Fibroblast of pulmonary artery (primary cell): ENCODE measurements around the gene TNFAIP3.

Source experiments
- DNase-seq: peaks from one replicate; pipeline ENCODE4 v3.0.0-alpha.2; 2010; ENCODE audit warnings: low read depth
- H3K4me3 ChIP-seq: replicated peaks from 2 replicates; pipeline ENCODE4 v1.5.1; 2011; ENCODE audit warnings: low read depth, mild to moderate bottlenecking, control low read depth, low read length, moderate library complexity
- TF ChIP-seq, protein P1 (sequence below): IDR thresholded peaks from 2 replicates; pipeline ENCODE4 v1.5.1; 2011; ENCODE audit warnings: mild to moderate bottlenecking, control low read depth, low read length, inconsistent platforms; ENCODE audit errors: missing control alignments

The TNFAIP3 gene

DNA sequence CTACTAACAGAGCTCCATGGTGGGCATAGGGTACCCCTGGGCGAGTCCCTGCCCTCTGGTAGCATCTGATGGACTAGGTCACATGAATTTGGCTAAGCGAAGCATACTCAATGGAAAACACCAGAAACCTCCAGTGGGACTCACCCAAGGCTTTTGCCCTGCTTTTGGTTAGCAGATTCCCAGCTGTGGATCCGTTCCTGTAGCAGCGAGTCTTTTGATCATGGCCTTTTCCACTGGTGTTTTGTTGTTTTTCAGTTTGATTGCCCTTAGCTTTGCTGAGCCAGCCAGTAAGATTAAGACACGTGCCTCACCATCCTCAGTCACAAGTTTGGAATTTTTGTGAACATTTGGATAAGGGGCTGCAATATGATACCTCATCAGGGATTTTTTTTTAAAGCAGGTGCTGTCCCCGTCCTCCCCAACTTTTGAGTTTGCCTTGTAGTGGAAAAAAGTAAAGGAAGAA is 8.0 kb downstream of the TNFAIP3 start:
- DNase-seq = no peak
- no peak overlapping the region for H3K4me3 ChIP-seq
- TF ChIP-seq, protein P1, sequence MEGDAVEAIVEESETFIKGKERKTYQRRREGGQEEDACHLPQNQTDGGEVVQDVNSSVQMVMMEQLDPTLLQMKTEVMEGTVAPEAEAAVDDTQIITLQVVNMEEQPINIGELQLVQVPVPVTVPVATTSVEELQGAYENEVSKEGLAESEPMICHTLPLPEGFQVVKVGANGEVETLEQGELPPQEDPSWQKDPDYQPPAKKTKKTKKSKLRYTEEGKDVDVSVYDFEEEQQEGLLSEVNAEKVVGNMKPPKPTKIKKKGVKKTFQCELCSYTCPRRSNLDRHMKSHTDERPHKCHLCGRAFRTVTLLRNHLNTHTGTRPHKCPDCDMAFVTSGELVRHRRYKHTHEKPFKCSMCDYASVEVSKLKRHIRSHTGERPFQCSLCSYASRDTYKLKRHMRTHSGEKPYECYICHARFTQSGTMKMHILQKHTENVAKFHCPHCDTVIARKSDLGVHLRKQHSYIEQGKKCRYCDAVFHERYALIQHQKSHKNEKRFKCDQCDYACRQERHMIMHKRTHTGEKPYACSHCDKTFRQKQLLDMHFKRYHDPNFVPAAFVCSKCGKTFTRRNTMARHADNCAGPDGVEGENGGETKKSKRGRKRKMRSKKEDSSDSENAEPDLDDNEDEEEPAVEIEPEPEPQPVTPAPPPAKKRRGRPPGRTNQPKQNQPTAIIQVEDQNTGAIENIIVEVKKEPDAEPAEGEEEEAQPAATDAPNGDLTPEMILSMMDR = no peak

DNA sequence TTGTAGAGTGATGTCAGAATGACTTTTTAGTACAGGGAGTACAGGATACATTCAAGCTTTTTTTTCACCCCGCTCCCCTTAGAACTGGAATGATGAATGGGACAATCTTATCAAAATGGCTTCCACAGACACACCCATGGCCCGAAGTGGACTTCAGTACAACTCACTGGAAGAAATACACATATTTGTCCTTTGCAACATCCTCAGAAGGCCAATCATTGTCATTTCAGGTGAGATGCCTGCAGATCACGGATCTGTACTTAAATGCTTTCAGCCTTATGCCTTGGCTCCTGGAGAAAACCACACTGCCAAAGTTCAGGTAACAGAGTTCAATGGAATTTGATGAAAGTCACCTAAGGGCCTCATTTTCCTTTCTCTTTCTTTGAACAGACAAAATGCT is 8.5 kb downstream of the TNFAIP3 start:
- no peak for DNase-seq
- H3K4me3 ChIP-seq = no peak overlapping the region
- TF ChIP-seq, protein P1 = no peak

DNA sequence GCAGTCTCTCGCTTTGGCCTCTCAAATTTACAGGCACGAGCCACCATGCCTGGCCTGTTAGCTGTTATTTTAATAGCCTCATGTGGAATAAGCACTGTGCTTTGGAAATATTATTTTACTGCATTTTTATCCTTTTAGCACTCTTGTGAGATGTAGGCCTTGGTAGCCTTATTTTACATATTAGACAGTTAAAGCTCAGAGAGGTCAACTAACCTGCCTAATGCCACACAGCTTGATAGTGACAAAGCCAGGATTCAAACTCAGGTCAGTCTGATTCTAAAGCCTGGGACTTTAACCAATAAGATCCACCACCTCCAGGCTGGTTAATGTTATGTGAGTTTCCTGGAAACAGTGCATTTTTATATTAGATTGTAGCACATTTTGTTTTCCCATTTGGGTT is 9.5 kb downstream of the TNFAIP3 start:
- DNase-seq = no peak
- TF ChIP-seq, protein P1 = no peak
- H3K4me3 ChIP-seq = no peak overlapping the region

DNA sequence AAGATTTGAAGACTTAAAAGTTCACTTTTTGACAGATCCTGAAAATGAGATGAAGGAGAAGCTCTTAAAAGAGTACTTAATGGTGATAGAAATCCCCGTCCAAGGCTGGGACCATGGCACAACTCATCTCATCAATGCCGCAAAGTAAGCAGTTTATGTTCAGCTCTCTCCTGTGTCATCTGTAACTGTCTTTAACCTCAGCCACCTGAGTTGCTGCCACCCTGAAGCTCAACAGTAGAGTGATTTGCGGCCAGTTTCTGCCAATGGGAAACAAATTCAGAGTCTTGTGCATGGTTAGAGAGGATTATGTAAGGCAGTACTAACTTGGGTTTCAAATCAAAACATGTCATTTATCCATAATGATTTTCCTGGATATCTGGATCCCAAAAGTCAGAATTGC is 10.1 kb downstream of the TNFAIP3 start:
- TF ChIP-seq, protein P1 = no peak
- H3K4me3 ChIP-seq = no peak overlapping the region
- DNase-seq = no peak

DNA sequence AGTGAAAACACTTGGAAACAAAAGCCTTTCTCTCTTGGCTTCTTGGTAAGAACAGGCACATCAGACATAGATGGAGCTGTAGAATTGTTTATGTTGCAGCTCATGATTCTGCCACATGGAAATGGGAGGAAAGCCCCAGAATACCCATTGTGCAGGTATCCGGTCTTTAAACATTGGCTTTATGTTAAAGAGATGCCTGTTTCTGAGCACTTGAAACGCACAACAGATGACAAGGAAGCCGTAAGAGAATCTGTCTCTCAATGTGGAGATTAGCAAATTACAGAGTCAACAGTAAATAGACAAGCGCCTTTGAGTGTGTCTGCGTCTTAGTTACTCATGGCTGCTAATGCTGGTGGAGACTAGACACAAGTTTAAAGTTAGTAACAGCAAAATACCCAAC is 10.5 kb downstream of the TNFAIP3 start:
- DNase-seq = no peak
- no peak overlapping the region for H3K4me3 ChIP-seq
- TF ChIP-seq, protein P1 = no peak

DNA sequence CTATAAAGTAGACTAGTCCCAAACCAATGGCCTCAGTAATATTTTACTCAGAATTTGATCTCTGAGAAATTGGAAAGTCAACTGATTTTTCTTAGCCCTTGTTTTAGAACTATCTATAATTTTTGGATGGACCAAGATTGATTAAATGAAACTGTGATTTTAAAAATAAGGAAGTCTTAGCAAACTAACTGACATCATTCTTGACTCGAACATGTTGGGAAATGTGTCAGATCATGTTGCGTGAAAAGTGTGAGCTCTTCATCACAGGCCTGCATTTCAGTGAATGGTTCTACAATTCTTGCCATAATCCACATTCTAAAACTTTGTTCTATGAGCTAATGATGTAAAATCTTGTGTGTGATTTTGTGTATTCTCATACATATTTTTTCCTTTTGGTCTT is 11.0 kb downstream of the TNFAIP3 start:
- TF ChIP-seq, protein P1 = no peak
- DNase-seq = no peak
- no peak overlapping the region for H3K4me3 ChIP-seq

DNA sequence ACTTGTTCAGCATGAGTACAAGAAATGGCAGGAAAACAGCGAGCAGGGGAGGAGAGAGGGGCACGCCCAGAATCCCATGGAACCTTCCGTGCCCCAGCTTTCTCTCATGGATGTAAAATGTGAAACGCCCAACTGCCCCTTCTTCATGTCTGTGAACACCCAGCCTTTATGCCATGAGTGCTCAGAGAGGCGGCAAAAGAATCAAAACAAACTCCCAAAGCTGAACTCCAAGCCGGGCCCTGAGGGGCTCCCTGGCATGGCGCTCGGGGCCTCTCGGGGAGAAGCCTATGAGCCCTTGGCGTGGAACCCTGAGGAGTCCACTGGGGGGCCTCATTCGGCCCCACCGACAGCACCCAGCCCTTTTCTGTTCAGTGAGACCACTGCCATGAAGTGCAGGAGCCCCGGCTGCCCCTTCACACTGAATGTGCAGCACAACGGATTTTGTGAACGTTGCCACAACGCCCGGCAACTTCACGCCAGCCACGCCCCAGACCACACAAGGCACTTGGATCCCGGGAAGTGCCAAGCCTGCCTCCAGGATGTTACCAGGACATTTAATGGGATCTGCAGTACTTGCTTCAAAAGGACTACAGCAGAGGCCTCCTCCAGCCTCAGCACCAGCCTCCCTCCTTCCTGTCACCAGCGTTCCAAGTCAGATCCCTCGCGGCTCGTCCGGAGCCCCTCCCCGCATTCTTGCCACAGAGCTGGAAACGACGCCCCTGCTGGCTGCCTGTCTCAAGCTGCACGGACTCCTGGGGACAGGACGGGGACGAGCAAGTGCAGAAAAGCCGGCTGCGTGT is 11.6 kb downstream of the TNFAIP3 start:
- no peak for DNase-seq
- TF ChIP-seq, protein P1 = no peak
- H3K4me3 ChIP-seq = no peak overlapping the region
